Measurements from ENCODE around the gene TENM4.

The TENM4 gene

DNA sequence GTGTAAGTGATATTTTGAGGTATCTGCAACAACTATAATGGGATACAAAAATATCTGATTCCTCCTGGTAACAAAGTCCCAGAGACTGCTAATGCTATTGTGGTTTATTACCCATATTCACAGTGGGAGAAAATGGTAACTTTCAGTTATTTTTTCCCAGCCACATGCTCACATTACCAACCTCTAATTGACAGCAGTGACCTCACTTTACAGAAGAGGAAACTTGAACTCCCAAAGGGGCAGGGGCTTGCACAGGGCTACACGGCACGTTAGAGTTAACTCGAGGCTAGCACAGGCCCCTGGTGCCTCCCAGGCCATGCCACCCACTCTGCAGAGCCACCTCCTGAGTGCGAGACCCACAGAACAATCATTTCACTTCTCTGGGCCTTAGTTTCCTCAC is 132.4 kb downstream of the TENM4 start:
- no peak for TF ChIP-seq CTCF (IDR thresholded peaks at IDR 0.05; ENCODE audit: low read depth, low read length, poor library complexity, severe bottlenecking)
- no peak for TF ChIP-seq EZH2phosphoT487 (IDR thresholded peaks at IDR 0.05; ENCODE audit: borderline replicate concordance, low read length)
- Histone ChIP-seq H3K27ac (ENCODE audit: low read depth, low read length) (no peak overlapping the region), H3F3A (ENCODE audit: control insufficient read depth, insufficient read depth) (no peaks in the 10 kb centered on the region), H3K4me2 (ENCODE audit: low read length) (no peak overlapping the region), H4K20me1 (ENCODE audit: control insufficient read depth, insufficient read depth, low read depth, low read length) (no peaks in the 10 kb centered on the region), H3K4me1 (ENCODE audit: control insufficient read depth, low read length) (no peaks in the 10 kb centered on the region), H3K9me3 (ENCODE audit: control insufficient read depth, insufficient read depth, low read length) (no peaks in the 10 kb centered on the region), H3K4me3 (ENCODE audit: low read length) (no peak overlapping the region), H3K27me3 (ENCODE audit: control insufficient read depth, low read length) (no peaks in the 10 kb centered on the region), H3K9me2 (replicated peaks; ENCODE audit: control insufficient read depth, low read length) (no peaks in the 10 kb centered on the region), H3K36me3 (ENCODE audit: control insufficient read depth, low read length) (no peaks in the 10 kb centered on the region), H3K79me2 (ENCODE audit: control insufficient read depth, low read length) (no peaks in the 10 kb centered on the region)

- Histone ChIP-seq H3K27ac (ENCODE audit: low read depth, low read length) (no peak overlapping the region), H3K4me3 (ENCODE audit: low read length) (no peak overlapping the region), H3K9me3 (ENCODE audit: control insufficient read depth, insufficient read depth, low read length) (no peaks in the 10 kb centered on the region), H3F3A (ENCODE audit: control insufficient read depth, insufficient read depth) (no peaks in the 10 kb centered on the region), H3K4me1 (ENCODE audit: control insufficient read depth, low read length) (no peaks in the 10 kb centered on the region), H3K9me2 (replicated peaks; ENCODE audit: control insufficient read depth, low read length) (no peaks in the 10 kb centered on the region), H4K20me1 (ENCODE audit: control insufficient read depth, insufficient read depth, low read depth, low read length) (no peaks in the 10 kb centered on the region), H3K79me2 (ENCODE audit: control insufficient read depth, low read length) (no peaks in the 10 kb centered on the region), H3K36me3 (ENCODE audit: control insufficient read depth, low read length) (no peaks in the 10 kb centered on the region), H3K27me3 (ENCODE audit: control insufficient read depth, low read length) (no peaks in the 10 kb centered on the region), H3K4me2 (ENCODE audit: low read length) (no peak overlapping the region)
- TF ChIP-seq CTCF (IDR thresholded peaks at IDR 0.05; ENCODE audit: low read depth, low read length, poor library complexity, severe bottlenecking): no peak
- TF ChIP-seq EZH2phosphoT487 (IDR thresholded peaks at IDR 0.05; ENCODE audit: borderline replicate concordance, low read length): no peak
Measured at GRCh38 chr11:79304599-79305212, 136.1 kb downstream of the TENM4 start.

DNA sequence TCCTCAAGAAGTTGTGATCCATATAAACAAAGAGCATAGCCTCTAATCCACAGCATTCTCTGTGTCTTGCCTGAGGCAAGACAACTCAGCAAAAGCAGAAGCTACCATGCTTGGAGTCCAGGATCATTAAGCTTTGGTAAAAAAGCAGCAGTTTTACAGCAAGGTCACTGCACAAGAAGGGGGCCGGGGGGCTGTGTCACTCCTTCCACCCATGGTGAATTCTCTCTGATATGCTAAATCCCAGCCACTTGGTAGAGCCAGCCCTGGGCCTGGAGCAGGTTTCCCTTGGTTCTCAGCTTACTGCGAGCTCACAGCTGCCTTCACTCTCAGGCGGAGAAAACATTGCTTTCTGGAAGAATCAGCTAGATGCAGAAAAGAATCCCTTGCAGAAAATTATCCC is 144.7 kb downstream of the TENM4 start:
- Histone ChIP-seq H3K36me3 (ENCODE audit: control insufficient read depth, low read length) (no peaks in the 10 kb centered on the region), H3K9me2 (replicated peaks; ENCODE audit: control insufficient read depth, low read length) (no peaks in the 10 kb centered on the region), H3K4me1 (ENCODE audit: control insufficient read depth, low read length) (no peaks in the 10 kb centered on the region), H3K27ac (ENCODE audit: low read depth, low read length) (no peak overlapping the region), H3F3A (ENCODE audit: control insufficient read depth, insufficient read depth) (no peaks in the 10 kb centered on the region), H3K9me3 (ENCODE audit: control insufficient read depth, insufficient read depth, low read length) (no peaks in the 10 kb centered on the region), H3K4me2 (ENCODE audit: low read length) (no peak overlapping the region), H3K79me2 (ENCODE audit: control insufficient read depth, low read length) (no peaks in the 10 kb centered on the region), H4K20me1 (ENCODE audit: control insufficient read depth, insufficient read depth, low read depth, low read length) (no peaks in the 10 kb centered on the region), H3K4me3 (ENCODE audit: low read length) (no peak overlapping the region), H3K27me3 (ENCODE audit: control insufficient read depth, low read length) (no peaks in the 10 kb centered on the region)
- TF ChIP-seq CTCF (IDR thresholded peaks at IDR 0.05; ENCODE audit: low read depth, low read length, poor library complexity, severe bottlenecking) (no peak), EZH2phosphoT487 (IDR thresholded peaks at IDR 0.05; ENCODE audit: borderline replicate concordance, low read length) (no peak)

Data from DOHH2 (cell line).